Measurements from ENCODE around the gene PI4K2B. TPM values are rescaled to one million over a fixed set of nuclear protein-coding genes. Genes with fewer than 3 reads are reported as not detected.

The PI4K2B gene
- total RNA-seq, 4 donors from 2014 or later, result 17.9 to 25.6 (median 18.8) TPM

- intact Hi-C loops (cut with DNase I; ENCODE audit: low total_unique reads), result no loop called here
- whole genome bisulfite sequencing, 2 donors, result 71 to 87% methylated on average over 3 of the region's 3 CpGs
- no peak for DNase-seq (ENCODE audit: low spot score in 2 of 2)
- no peak overlapping the region for H3K4me3 ChIP-seq (ENCODE audit: low read depth, poor library complexity, severe bottlenecking)
- TF ChIP-seq POLR2A (IDR thresholded peaks at IDR 0.05) (no peak), CTCF (IDR thresholded peaks at IDR 0.05) (no peak)
These were observed 50.1 kb downstream of the PI4K2B start for GRCh38 chr4:25283948-25284347.

- intact Hi-C loops (cut with DNase I; ENCODE audit: low total_unique reads), result no loop called here
- TF ChIP-seq CTCF (IDR thresholded peaks at IDR 0.05) (no peak), POLR2A (IDR thresholded peaks at IDR 0.05) (no peak)
- no peak for DNase-seq (ENCODE audit: low spot score in 2 of 2)
- H3K4me3 ChIP-seq (ENCODE audit: low read depth, poor library complexity, severe bottlenecking), result no peak overlapping the region
- 71 to 76% methylated on average over 3 of the region's 3 CpGs for WGBS, 2 donors
These were observed 50.6 kb downstream of the PI4K2B start for GRCh38 chr4:25284466-25284865.

- H3K4me3 ChIP-seq (ENCODE audit: low read depth, poor library complexity, severe bottlenecking), result no peak overlapping the region
- TF ChIP-seq CTCF (IDR thresholded peaks at IDR 0.05), result no peak
- no peak for TF ChIP-seq POLR2A (IDR thresholded peaks at IDR 0.05)
- intact Hi-C loops (cut with DNase I; ENCODE audit: low total_unique reads), result no loop called here
- no peak for DNase-seq (ENCODE audit: low spot score in 2 of 2)
- 85 to 90% methylated on average over 11 of the region's 11 CpGs for WGBS, 2 donors
These were observed 56.7 kb downstream of the PI4K2B start for GRCh38 chr4:25290490-25291067.

- no peak for DNase-seq (ENCODE audit: low spot score in 2 of 2)
- 85 to 92% methylated on average over 12 of the region's 12 CpGs for WGBS, 2 donors
- intact Hi-C loops (cut with DNase I; ENCODE audit: low total_unique reads), result no loop called here
- TF ChIP-seq CTCF (IDR thresholded peaks at IDR 0.05), result no peak
- no peak for TF ChIP-seq POLR2A (IDR thresholded peaks at IDR 0.05)
- no peak overlapping the region for H3K4me3 ChIP-seq (ENCODE audit: low read depth, poor library complexity, severe bottlenecking)
These were observed 57.4 kb downstream of the PI4K2B start for GRCh38 chr4:25291158-25291733.

GRCh38 chr4:25297528-25298242 is 63.9 kb downstream of the PI4K2B start:
- DNase-seq (ENCODE audit: low spot score in 2 of 2), result no peak
- 75 to 83% methylated on average over 5 of the region's 5 CpGs for WGBS, 2 donors
- intact Hi-C loops (cut with DNase I; ENCODE audit: low total_unique reads), result no loop called here
- no peak overlapping the region for H3K4me3 ChIP-seq (ENCODE audit: low read depth, poor library complexity, severe bottlenecking)
- TF ChIP-seq CTCF (IDR thresholded peaks at IDR 0.05) (no peak), POLR2A (IDR thresholded peaks at IDR 0.05) (no peak)
